ENCODE measurements around the gene SMIM31. TPM values are rescaled to one million over a fixed set of nuclear protein-coding genes. Genes with fewer than 3 reads are reported as not detected.

The SMIM31 gene
- polyA plus RNA-seq, 1 of the 3 experiments (the other 2 are of a cell fraction): not detected

- TF ChIP-seq CTCF (IDR thresholded peaks at IDR 0.05) (no peak), ELF1 (IDR thresholded peaks at IDR 0.05) (no peak), ZBTB33 (IDR thresholded peaks at IDR 0.05; ENCODE audit: borderline replicate concordance, low read depth) (no peak), NFIC (IDR thresholded peaks at IDR 0.05; ENCODE audit: borderline replicate concordance) (no peak), EP300 (IDR thresholded peaks at IDR 0.05; ENCODE audit: borderline replicate concordance in 1 of 2, low read depth in 1 of 2, low read length in 1 of 2) (no peak)
These were observed 94.2 kb downstream of the SMIM31 start (continued) for GRCh38 chr4:164847967-164848649.

Small RNA genes lying within 50 kb of the gene (small RNA-seq; reads per million reads assigned to genes)
- 0 reads per million in 7 experiments for gene RNU6-668P

Other genes with a start within 250 kb of the SMIM31 start
- not detected in 2 replicates for gene APELA, start 123.0 kb downstream of the SMIM31 start, polyA plus RNA-seq (2012; rRNA removed)
- not detected in 2 replicates for gene TRIM61, start 223.5 kb downstream of the SMIM31 start, polyA plus RNA-seq (2012; rRNA removed)